Measurements from ENCODE around the gene EXOC5.
"Not testable (repeated sequence)": the region's sequence is repeated elsewhere in the genome, so short reads cannot be mapped to it uniquely, and the experiment has no call there.

The EXOC5 gene

GRCh38 chr14:57258221-57258620 lies 10.5 kb downstream of the EXOC5 start:
- DNase-seq: not testable (repeated sequence)

DNA sequence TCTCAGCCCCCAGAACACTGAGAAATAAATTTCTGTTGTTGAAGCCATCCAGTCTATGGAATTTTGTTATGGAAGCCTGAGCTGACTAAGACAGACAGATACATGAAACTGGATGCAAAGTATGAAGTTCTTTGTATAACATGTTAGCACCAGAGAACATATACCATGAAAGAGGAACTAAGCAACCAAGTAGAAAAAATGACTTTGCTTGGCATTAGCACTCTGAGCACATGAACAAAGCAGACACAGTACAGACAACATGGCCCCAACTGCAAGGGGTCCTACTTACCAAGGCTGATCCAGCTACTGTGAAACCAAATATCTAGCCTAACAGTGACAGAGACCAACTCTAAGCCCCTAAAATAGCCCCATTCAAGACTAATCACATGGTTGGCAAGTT lies 13.8 kb downstream of the EXOC5 start:
- DNase-seq: no peak

DNA sequence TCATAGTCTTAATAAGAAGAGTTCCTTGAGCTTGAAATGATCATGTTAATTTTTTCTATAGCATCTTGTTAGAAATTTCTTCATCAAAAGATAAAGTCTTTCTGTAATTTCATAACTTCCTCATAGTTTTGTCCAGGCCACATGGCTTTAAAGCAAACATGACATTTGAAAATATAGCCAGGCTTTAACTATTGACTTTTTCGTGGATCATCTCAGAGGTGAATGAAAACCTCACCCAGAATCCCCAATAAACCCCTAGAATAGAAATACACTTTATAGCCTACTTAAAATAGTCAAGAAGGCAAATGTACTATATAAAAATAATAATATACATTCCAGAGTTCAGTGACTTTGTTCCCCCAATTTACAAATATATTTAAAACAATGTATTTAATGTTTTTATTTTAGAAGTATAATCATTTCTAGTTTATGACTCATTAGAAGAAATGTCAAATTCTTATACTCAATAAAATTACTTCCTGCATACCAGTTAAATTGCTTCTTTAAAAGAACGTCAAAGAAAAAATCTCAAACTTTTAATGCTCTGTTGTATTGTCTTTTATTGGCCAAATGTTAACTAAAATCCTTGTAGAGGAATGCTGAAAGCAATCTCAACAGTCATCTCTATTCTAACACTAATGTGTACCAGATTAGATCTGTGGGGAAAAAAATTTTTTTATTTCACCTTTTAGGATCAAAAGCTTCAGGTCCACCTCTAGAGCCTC lies 21.6 kb downstream of the EXOC5 start:
- DNase-seq: no peak

- no peak for DNase-seq
Measured at GRCh38 chr14:57245941-57246340, 22.8 kb downstream of the EXOC5 start.

- no peak for DNase-seq
Measured at GRCh38 chr14:57244106-57244505, 24.6 kb downstream of the EXOC5 start.

GRCh38 chr14:57243320-57243719 lies 25.4 kb downstream of the EXOC5 start:
- no peak for DNase-seq

DNA sequence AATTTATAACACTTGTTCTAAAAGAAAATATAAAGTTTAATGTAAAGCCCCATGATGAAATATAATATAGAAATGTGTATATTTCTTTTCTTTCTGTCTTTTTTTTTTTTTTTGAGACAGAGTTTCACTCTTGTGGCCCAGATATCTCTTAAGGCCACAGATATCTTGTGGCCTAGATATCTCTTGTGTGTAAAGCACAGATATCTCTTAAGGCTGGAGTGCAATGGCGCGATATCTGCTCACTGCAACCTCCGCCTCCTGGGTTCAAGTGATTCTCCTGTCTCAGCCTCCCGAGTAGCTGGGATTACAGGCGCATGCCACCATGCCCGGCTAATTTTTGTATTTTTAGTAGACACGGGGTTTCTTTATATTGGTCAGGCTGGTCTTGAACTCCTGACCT lies 28.6 kb downstream of the EXOC5 start:
- DNase-seq: not testable (repeated sequence)

GRCh38 chr14:57232006-57232405 lies 36.7 kb downstream of the EXOC5 start:
- DNase-seq: no peak

DNA sequence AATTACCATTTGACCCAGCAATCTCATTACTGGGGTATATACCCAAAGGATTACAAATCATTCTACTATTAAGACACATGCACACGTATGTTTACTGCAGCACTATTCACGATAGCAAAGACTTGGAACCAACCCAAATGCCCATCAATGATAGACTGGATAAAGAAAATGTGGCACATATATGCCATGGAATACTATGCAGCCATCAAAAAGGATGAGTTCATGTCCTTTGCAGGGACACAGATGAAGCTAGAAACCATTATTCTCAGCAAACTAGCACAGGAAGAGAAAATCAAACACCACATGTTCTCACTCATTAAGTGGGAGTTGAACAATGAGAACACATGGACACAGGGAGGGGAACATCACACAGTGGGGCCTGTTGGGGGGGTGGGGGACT lies 40.4 kb downstream of the EXOC5 start:
- not testable (repeated sequence) for DNase-seq

DNA sequence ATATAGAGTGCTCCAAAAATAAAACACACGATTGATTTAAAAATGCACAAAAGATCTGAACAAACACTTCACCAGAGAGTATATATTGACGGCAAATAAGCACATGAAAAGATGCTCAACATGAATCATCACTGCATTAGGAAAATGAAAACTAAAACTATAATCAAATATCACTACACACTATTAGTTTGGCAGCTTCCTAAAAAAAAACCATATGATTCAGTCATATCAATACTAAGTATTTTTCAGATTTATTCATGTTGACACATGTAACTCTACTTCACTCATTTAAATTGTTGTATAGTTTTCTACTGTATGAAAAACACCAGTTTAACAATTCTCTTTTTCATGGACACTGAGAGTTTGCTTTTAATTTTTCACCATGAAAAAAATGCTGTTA lies 41.6 kb downstream of the EXOC5 start:
- no peak for DNase-seq

DNA sequence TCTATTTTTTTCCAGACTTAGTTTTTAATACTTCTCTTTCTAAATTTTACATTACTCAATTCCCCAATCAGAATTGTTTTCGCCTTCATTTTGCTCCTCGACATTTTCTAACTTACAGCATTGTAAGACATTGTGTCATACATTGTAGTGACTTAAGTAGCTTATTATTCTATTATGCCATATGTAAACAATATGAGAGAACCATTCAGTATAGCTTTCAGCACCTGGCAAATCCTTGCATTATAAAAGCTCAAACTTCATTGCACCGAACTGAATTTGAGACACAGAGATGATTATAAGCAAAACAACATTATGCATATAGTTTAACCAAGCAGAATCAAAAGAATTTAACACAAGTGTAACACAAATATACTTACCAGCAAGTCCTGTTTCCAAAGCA lies 46.8 kb downstream of the EXOC5 start:
- no peak for DNase-seq

DNA sequence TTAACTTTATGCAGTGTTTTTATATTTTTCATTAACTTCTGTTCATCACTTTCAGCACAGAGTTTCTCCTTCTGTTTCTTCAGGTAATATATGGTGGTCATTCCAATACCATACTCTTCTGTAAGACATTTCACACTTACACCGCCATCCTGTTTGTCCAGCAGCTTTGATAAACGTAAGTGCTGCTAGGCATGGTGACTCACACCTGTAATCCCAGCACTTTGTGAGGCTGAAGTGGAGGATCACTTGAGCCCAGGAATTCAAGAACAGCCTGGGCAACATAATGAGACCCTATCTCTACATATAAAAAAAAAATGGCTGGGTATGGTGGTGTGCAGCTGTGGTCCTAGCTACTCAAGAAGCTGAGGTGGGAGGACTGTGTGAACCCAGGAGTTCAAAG lies 55.8 kb downstream of the EXOC5 start:
- DNase-seq: no peak

GRCh38 chr14:57209561-57209960 lies 59.1 kb downstream of the EXOC5 start:
- no peak for DNase-seq

GRCh38 chr14:57205938-57206337 lies 62.8 kb downstream of the EXOC5 start:
- no peak for DNase-seq

DNA sequence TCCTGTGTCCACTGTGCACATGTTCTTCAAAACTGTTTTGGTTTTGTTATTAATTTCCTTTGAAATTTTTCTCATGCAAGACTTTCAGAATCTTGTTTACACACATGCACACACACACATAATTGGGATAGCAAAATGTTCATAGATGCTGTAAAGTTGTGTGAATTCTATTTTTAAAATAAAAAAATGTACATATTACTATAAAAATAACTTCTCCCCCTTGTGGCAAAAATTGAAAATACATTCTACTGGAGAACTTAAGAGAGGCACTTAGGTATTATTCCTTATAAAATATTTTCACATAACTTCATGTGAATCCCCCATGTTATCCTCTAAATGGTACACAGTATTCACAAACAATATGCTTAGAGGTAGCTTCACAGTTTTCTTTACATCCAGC lies 66.0 kb downstream of the EXOC5 start:
- not testable (repeated sequence) for DNase-seq

GRCh38 chr14:57199921-57200320 lies 68.8 kb downstream of the EXOC5 start:
- DNase-seq: no peak

DNA sequence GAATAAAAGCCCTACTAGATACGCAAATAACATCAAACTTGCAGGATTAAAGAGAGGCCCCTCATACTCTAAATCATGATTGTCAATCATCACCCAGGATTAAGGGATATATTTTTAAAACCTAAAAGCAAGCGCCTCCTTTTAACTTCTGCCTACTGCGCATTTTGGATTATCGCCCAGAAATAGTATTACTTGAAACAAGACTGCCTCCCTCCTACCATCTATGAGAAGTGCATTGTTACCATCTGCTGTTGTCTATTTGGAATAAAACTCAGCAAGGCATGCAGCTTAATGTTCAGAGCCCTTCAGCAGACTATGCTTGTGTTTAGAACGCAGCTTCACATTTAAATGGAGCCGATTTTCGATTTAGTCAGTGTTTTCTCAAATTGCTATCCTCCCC lies 79.6 kb downstream of the EXOC5 start:
- DNase-seq: no peak

DNA sequence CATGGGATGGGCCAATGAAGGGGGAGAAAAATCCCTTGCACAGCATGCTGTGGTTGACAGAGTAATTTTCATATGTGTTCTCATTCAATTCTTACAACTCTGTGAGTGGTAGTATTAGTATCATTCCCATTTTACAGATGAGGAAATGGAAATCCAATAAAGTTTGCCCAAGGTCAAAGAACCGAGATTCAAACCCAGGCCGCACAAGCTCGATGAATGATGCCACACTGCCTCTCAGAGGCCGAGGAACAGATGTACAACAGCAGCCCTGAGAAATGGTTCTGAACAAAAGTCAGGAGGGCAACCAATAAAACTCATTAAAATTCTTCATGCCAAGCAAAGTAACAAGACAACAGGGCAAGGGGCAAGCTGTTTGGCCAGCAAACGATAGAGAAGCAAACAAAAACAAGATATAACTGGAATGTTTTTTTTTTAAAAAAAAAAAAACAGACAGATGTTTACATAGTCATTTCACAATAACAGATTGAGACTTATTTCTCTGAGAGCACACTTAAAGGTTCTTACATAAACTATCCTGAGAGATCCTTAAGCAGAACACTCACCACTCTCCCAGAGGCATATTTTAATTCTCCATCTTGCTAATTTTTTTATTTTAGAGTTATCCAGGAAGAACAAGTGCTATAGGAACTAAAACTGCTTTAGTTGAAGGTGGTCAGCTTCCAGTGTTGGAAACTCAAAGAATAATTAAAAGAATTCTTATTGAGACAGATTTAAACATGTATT lies 85.8 kb downstream of the EXOC5 start:
- no peak for DNase-seq

DNA sequence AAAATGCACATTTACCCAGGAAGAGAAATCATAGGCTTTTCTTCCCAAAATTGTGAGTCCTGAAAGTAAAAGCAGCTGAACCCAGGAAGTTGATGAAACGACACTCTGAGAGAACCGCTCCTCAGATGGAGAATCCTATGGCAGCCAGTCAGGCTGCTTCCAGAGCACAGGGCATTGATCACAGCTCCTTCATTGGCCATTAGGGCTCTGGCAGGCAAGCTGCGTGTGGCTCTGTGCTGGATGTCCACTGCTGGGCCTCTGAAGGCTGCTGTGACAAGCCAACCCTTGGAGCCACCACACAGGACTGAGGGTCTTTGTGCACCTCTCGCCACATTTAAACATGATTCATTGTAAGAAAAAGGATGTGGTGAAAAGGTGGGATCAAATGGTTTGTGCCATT lies 89.4 kb downstream of the EXOC5 start:
- no peak for DNase-seq

GRCh38 chr14:57174466-57174865 lies 94.2 kb downstream of the EXOC5 start:
- no peak for DNase-seq

DNA sequence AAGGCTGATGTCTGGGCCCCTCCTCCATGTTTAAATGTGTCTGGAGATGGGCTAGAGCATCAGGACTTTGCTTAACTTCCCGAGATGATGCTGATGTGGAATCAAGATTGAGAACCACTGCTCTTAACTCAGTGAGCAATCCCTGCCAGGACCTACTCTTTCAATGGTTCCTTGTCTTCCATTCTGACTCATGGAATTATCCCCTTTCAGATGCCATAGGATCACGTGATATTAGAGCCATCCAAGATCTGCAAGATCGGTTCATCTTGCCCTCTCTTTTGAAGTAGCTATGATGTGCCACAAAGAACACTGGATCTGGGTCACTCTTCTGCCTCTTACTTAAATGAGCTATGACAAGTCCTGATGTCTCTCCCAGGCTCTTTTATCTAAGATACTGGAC lies 96.8 kb downstream of the EXOC5 start:
- no peak for DNase-seq

DNA sequence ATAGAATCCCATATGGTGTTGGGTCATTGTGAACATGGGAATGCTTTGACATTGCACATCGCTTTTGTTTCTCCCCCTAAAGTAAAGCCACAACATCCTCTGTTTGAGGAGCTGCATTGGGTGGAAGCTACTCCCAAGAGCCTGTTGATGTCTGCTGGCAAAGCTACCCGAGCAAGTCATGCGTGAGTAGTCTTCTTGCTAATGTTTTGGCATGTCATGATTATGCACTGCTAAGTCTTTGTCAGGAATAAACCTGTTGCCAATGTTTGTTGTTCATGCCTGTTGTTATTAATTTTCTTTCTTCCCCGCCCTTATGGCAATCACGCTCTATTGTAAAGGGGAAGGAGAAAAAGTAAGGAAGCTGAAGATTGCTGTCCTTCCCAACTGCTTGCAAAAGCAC lies 97.3 kb downstream of the EXOC5 start:
- no peak for DNase-seq

DNA sequence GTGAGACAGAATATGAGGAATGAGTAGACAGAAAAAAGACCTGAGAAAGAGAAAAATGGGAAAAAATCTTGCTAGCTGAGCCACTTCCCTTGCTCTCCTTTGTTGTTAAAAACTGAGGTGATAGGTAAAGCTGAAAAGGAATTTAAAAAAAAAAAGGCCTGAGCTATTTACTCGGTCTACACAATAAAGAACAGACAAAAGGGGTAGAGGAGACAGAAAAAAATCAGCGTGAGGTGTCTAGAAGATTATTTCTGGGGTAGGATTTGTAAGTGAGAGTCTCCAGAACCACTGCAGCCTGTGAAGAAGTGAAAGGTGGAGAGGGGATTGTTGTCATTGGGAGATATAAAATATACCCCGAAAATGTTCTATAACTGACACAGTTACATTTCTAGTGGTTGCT lies 98.8 kb downstream of the EXOC5 start:
- no peak for DNase-seq

- no peak for DNase-seq
Measured at GRCh38 chr14:57168138-57168679, 100.5 kb downstream of the EXOC5 start.

Measured in activated CD4-positive, alpha-beta T cell treated with anti-CD3 and anti-CD28 coated beads, Interleukin-2, amount 50 U/mL, for 4 hours (primary cell).